Erythroblast (primary cell): ENCODE results near the gene GPR35.

Experiments
- DNase-seq, 2 experiments: peaks; one replicate each; lab custom pipeline; 2025; lab: John Stamatoyannopoulos, UW
- GATA1 ChIP-seq: IDR thresholded peaks from 2 replicates; pipeline ENCODE4 v1.6.1; 2011; ENCODE audit warnings: low read depth, mild to moderate bottlenecking, control low read depth, low read length, moderate library complexity
- POLR2A ChIP-seq: IDR thresholded peaks from 2 replicates; pipeline ENCODE4 v1.6.1; 2011; ENCODE audit warnings: mild to moderate bottlenecking, low read length

The GPR35 gene

GRCh38 chr2:240620149-240620731 lies 5.0 kb upstream of the GPR35 start:
- TF ChIP-seq POLR2A: no peak
- no peak for TF ChIP-seq GATA1
- DNase-seq: no peak

GRCh38 chr2:240620859-240621258 lies 4.4 kb upstream of the GPR35 start:
- no peak for DNase-seq
- TF ChIP-seq POLR2A (no peak), GATA1 (no peak)

- TF ChIP-seq GATA1: no peak
- TF ChIP-seq POLR2A: no peak
- DNase-seq: no peak
Observed at GRCh38 chr2:240622060-240622411, 3.2 kb upstream of the GPR35 start.

GRCh38 chr2:240622531-240623235 lies 2.6 kb upstream of the GPR35 start:
- TF ChIP-seq GATA1: no peak
- no peak for TF ChIP-seq POLR2A
- no peak for DNase-seq

- TF ChIP-seq GATA1 (no peak), POLR2A (no peak)
- no peak for DNase-seq
Observed at GRCh38 chr2:240623531-240624010, 1.7 kb upstream of the GPR35 start.

GRCh38 chr2:240624011-240624949 lies 1.0 kb upstream of the GPR35 start:
- TF ChIP-seq POLR2A: no peak
- TF ChIP-seq GATA1: no peak

GRCh38 chr2:240626531-240627300 lies 1.4 kb downstream of the GPR35 start:
- TF ChIP-seq GATA1 (no peak), POLR2A (no peak)
- DNase-seq: no peak

More at GRCh38 chr2:240624011-240624949, 1.0 kb upstream of the GPR35 start:
- DNase-seq: no peak

GRCh38 chr2:240627736-240628506 lies 2.6 kb downstream of the GPR35 start:
- TF ChIP-seq POLR2A: no peak
- no peak for TF ChIP-seq GATA1
- DNase-seq: no peak

GRCh38 chr2:240628507-240628807 lies 3.2 kb downstream of the GPR35 start:
- no peak for DNase-seq
- TF ChIP-seq GATA1 (no peak), POLR2A (no peak)

- TF ChIP-seq GATA1: no peak
- no peak for DNase-seq
Observed at GRCh38 chr2:240628808-240629618, 3.7 kb downstream of the GPR35 start.

- no peak for DNase-seq
- TF ChIP-seq GATA1: no peak
- TF ChIP-seq POLR2A: no peak
Observed at GRCh38 chr2:240629619-240629967, 4.3 kb downstream of the GPR35 start.

- TF ChIP-seq GATA1: no peak
- TF ChIP-seq POLR2A: no peak
- no peak for DNase-seq
Observed at GRCh38 chr2:240629968-240630770, 4.9 kb downstream of the GPR35 start.
